Activated naive CD4-positive, alpha-beta T cell treated with anti-CD3 and anti-CD28 coated beads, Interleukin-2, amount 10 ng/mL, durations not matched to agents 7 days and 5 days (primary cell): ENCODE data around the gene RASA2.
A peak's percentile ranks its signal among the peaks of the same experiment; 100 is the strongest.

Experiments used
- CTCF ChIA-PET: fragments of 350-600 bp; sonication (Branson Sonifier 250); formaldehyde crosslinking; loops from one replicate; lab custom pipeline; 2021; ENCODE audit warnings: antibody characterized with exemption; lab: Charles Lee
- DNase-seq: peaks from one replicate; pipeline ENCODE4 v3.0.0-alpha.2; 2020
- H3K27ac Mint-ChIP-seq: one replicate; pipeline ENCODE4 v1.8.0; 2021; ENCODE audit warnings: mild to moderate bottlenecking, moderate library complexity, mixed read lengths
- H3K27me3 Mint-ChIP-seq: one replicate; pipeline ENCODE4 v1.8.0; 2021; ENCODE audit warnings: mild to moderate bottlenecking, mixed read lengths
- H3K36me3 Mint-ChIP-seq: one replicate; pipeline ENCODE4 v1.8.0; 2021; ENCODE audit warnings: mixed read lengths
- H3K4me1 Mint-ChIP-seq: one replicate; pipeline ENCODE4 v1.8.0; 2021; ENCODE audit warnings: mixed read lengths
- H3K4me3 Mint-ChIP-seq: one replicate; pipeline ENCODE4 v1.8.0; 2021; ENCODE audit warnings: mild to moderate bottlenecking, moderate library complexity, mixed read lengths
- H3K9me3 Mint-ChIP-seq: one replicate; pipeline ENCODE4 v1.8.0; 2021; ENCODE audit warnings: mixed read lengths

RASA2 gene

DNA sequence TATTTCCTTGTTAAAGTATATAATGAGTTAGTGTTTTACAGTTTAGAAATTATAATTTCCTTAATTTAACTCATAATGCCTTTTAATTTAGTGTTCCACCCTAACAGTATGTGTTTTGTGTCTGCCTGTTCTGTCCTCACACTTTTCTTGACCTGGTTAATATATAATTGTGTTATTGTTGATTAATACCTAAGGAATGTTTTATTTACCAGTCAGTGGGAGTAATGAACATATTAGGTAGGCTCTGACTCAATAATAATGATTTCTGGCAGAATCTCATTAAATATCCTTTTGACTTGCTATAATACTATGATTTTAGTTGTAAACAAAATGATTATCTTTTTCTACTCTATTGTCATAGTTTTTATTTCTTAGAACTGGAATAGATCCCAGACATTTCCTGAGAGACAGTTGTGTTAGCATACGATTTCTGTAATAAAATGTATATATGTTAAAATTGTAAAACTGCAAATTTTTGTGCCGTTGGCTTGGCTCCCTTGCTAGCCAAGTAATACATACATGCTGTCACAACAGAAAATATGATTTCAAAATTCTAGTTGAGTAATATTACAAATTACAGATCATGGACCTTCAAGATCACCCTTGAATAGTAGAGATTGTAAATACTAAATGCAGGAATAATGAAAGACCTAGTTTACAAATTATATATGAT, 51.9 kb downstream of the RASA2 start:
- no peak overlapping the region for H3K4me3 Mint-ChIP-seq
- DNase-seq, result no peak
- no peaks in the 10 kb centered on the region for H3K27me3 Mint-ChIP-seq

DNA sequence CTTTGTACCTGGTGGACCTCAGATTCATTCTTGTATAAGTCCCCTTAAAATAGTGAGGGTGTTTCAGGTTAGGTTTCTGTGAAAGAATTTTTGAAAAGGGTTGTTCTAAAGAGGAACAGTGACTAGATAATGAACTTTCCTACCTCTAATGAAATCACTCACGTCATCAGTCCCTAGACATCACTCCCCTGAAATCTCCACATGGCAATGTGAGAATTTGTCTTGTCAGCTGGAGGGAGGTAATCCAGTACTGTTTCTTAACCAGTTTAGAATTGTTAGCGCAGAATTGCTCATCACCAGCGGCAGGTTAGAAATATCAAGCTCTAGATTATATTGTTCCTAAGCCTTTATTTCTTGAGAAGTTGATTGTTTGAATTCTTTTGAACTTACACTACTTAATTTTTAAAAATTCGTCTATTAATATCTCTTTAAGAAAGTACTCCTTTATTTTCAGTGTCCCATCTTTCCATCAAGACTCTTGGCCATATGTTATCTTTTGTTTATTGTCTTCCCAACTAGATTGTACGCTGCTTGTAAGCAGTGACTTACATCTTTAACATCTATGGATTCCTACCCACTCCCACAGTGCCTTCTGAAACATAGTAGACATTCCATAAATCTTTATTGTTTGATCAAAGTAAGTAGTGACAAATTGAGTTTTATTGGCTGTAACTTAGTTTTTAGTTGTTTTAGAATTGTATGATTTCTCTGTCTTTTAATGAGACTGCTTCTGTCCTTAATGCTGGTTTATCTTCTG, 52.8 kb downstream of the RASA2 start:
- no peak overlapping the region for H3K4me3 Mint-ChIP-seq
- no peaks in the 10 kb centered on the region for H3K27me3 Mint-ChIP-seq
- peaks cover 23% of the 10 kb centered on the region for H3K9me3 Mint-ChIP-seq
- peaks cover 65% of the 10 kb centered on the region for H3K36me3 Mint-ChIP-seq
- CTCF ChIA-PET, result no interaction called here
- H3K4me1 Mint-ChIP-seq, result peaks cover 28% of the 10 kb centered on the region
- H3K27ac Mint-ChIP-seq, result no peak overlapping the region
- no peak for DNase-seq

More for the DNA sequence above, 51.9 kb downstream of the RASA2 start:
- Mint-ChIP-seq H3K36me3 (peaks cover 67% of the 10 kb centered on the region), H3K27ac (no peak overlapping the region), H3K9me3 (peaks cover 18% of the 10 kb centered on the region), H3K4me1 (peaks cover 24% of the 10 kb centered on the region)
- CTCF ChIA-PET, result no interaction called here

DNA sequence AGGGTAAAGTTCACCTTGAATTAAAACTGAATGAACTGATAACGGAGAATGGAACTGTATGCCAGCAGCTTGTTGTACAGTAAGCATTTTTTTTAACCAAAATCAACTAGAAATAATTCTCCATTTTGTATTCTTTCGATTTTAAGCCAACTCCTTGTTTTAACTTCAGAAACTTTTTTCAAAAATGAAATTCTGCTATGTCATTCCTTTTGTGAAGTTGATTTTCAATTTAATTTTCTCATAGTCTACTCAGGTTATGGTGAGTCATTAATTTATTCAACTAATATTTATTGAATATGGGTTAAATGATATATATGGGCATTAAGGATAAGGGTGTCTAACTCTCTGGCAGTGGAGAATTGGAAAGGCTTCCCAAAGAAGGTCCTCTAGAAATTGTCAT, 53.7 kb downstream of the RASA2 start:
- no peak overlapping the region for H3K4me3 Mint-ChIP-seq
- H3K36me3 Mint-ChIP-seq, result peaks cover 64% of the 10 kb centered on the region
- H3K27me3 Mint-ChIP-seq, result no peaks in the 10 kb centered on the region
- H3K27ac Mint-ChIP-seq, result no peak overlapping the region
- peaks cover 23% of the 10 kb centered on the region for H3K9me3 Mint-ChIP-seq
- CTCF ChIA-PET, result interaction anchor here (1.4 kb wide), 1 partner anchor 13 kb away, joined by 3 read pairs; no protein-coding TSS in a partner anchor
- no peak for DNase-seq
- peaks cover 34% of the 10 kb centered on the region for H3K4me1 Mint-ChIP-seq

DNA sequence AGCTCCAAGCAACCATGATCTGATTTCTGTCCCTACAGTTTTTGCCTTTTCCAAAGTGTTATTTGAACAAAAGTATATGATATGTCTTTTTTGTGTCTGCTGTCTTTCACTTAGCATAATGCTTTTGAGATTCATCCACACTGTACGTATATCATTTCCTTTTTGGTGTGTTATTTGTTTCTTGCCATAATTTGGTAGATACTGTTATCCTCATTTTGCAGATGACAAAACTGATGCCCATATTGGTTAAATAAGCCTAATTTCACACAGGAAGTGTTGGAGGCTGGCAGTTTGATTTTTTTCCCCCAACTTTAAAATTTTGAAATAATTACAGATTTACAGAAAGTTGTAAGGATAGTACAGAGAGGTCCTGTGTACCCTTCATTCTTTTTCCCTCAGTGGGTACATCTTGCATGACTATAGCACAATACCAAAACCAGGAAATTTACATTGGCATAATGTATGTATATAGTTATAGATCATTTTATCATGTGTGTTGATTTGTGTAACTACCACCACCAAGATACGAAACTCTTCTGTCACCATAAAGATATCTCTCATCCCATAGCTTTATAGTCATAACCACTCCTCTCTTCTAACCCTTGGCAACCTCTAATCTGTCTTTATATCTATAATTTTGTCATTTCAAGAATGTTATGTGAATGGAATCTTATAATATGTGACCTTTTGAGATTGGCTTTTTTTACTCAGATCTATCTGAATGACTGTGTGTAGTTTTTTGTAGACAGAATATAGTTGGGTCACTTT, 55.6 kb downstream of the RASA2 start:
- Mint-ChIP-seq H3K36me3 (peaks cover 67% of the 10 kb centered on the region), H3K27ac (peak overlapping the region; percentile 8), H3K4me1 (peaks cover 42% of the 10 kb centered on the region), H3K9me3 (peaks cover 30% of the 10 kb centered on the region), H3K27me3 (no peaks in the 10 kb centered on the region), H3K4me3 (no peak overlapping the region)
- no peak for DNase-seq
- CTCF ChIA-PET, result no interaction called here

DNA sequence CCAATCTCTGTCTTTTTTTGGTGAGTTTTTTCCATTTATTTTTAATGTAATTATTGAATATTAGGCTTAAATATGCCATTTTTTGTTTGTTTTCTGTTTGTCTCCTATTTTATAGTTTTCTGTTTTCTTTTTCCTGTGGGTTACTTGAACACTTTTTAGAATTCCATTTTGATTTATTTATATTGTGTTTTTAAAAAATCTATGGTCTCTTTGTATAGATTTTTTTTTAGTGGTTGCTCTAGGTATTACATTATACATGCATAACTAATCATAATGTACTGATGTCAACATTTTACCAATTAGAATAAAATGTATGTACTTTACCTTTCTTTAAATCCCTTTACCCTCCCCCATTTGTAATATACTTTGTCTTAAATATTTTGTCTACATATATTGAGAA, 56.2 kb downstream of the RASA2 start:
- CTCF ChIA-PET, result no interaction called here
- Mint-ChIP-seq H3K36me3 (peaks cover 69% of the 10 kb centered on the region), H3K27ac (peak overlapping the region; percentile 2), H3K4me3 (no peak overlapping the region), H3K27me3 (no peaks in the 10 kb centered on the region), H3K4me1 (peaks cover 44% of the 10 kb centered on the region), H3K9me3 (peaks cover 36% of the 10 kb centered on the region)
- DNase-seq, result no peak

DNA sequence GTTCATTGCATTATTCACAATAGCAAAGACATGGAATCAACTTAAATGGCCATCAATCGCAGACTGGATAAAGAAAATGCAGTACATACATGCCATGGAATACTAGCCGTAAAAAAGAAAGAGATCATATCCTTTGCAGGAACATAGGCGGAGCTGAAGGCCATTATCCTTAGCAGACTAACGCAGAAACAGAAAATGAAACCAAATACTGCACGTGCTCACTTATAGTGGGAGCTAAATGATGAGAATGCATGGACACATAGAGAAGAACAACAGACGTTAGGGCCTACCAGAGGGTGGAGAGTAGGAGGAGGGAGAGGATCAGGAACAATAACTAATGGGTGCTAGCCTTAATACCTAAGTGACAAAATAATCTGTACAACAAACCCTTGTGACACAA, 57.9 kb downstream of the RASA2 start:
- H3K4me3 Mint-ChIP-seq, result no peak overlapping the region
- peaks cover 79% of the 10 kb centered on the region for H3K36me3 Mint-ChIP-seq
- no peaks in the 10 kb centered on the region for H3K27me3 Mint-ChIP-seq
- CTCF ChIA-PET, result interaction anchor here (1.0 to 1.2 kb wide), 2 partner anchors 16 to 92 kb away, joined by 3 read pairs; no protein-coding TSS in a partner anchor
- H3K27ac Mint-ChIP-seq, result peak overlapping the region; percentile 73
- peaks cover 43% of the 10 kb centered on the region for H3K4me1 Mint-ChIP-seq
- peaks cover 44% of the 10 kb centered on the region for H3K9me3 Mint-ChIP-seq
- DNase-seq, result no peak

DNA sequence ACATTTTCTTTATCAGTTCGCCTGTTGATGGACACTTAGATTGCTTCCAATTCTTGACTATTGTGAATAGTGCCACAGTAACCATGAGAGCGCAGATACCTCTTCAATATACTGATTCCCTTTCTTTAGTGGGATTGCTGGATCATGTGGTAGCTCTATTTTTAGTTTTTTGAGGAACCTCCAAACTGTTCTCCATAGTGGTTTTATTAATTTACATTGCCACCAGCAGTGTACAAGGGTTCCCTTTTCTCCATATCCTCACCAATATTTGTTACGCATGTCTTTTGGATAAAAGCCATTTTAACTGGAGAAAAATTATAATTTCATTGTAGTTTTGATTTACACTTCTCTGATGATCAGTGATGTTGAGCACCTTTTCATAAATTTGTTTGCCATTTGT, 59.3 kb downstream of the RASA2 start:
- Mint-ChIP-seq H3K9me3 (peaks cover 50% of the 10 kb centered on the region), H3K27ac (peak overlapping the region; percentile 74), H3K27me3 (no peaks in the 10 kb centered on the region), H3K36me3 (peaks cover 86% of the 10 kb centered on the region), H3K4me1 (peaks cover 52% of the 10 kb centered on the region), H3K4me3 (no peak overlapping the region)
- DNase-seq, result no peak
- CTCF ChIA-PET, result no interaction called here

DNA sequence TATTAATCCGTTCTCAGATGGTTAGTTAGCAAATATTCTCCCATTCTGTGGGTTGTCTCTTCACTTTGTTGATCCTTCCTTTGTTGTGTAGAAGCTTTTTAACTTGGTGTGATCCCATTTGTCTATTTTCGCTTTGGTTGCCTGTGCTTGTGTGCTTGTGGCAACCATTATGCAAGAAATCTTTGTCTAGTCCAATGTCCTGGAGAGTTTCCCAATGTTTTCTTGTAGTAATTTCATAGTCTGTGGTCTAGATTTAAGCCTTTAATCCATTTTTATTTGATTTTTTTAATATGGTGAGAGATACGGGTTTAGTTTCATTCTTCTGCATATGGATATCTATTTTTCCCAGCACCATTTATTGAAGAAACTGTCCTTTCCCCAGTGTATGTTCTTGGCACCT, 59.8 kb downstream of the RASA2 start:
- CTCF ChIA-PET, result interaction anchor here (1.0 kb wide), 1 partner anchor 14 kb away, joined by 3 read pairs; no protein-coding TSS in a partner anchor
- DNase-seq, result no peak
- Mint-ChIP-seq H3K4me3 (no peak overlapping the region), H3K9me3 (peaks cover 50% of the 10 kb centered on the region), H3K4me1 (peaks cover 57% of the 10 kb centered on the region), H3K27me3 (no peaks in the 10 kb centered on the region), H3K36me3 (peaks cover 89% of the 10 kb centered on the region), H3K27ac (no peak overlapping the region)

DNA sequence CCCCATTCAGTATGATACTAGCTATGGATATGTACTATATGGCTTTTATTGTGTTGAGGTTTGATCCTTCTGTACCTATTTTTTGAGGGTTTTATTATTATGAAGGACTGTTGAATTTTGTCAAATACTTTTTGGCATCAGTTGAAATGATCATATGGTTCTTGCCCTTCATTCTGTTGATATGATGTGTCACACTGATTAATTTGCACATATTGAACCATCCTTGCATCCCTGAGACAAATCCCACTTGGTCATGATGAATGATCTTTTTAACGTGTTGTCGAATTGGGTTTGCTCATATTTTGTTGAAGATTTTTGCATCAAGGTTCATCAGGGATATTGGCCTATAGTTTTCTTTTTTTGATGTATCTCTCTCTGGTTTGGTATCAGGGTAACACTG, 61.0 kb downstream of the RASA2 start:
- Mint-ChIP-seq H3K27ac (no peak overlapping the region), H3K4me1 (peaks cover 61% of the 10 kb centered on the region), H3K9me3 (peaks cover 46% of the 10 kb centered on the region), H3K4me3 (no peak overlapping the region), H3K36me3 (peaks cover 79% of the 10 kb centered on the region), H3K27me3 (no peaks in the 10 kb centered on the region)
- CTCF ChIA-PET, result interaction anchor here (1.0 to 1.8 kb wide), 2 partner anchors 13 to 28 kb away, joined by 3 to 4 read pairs; no protein-coding TSS in a partner anchor
- no peak for DNase-seq

DNA sequence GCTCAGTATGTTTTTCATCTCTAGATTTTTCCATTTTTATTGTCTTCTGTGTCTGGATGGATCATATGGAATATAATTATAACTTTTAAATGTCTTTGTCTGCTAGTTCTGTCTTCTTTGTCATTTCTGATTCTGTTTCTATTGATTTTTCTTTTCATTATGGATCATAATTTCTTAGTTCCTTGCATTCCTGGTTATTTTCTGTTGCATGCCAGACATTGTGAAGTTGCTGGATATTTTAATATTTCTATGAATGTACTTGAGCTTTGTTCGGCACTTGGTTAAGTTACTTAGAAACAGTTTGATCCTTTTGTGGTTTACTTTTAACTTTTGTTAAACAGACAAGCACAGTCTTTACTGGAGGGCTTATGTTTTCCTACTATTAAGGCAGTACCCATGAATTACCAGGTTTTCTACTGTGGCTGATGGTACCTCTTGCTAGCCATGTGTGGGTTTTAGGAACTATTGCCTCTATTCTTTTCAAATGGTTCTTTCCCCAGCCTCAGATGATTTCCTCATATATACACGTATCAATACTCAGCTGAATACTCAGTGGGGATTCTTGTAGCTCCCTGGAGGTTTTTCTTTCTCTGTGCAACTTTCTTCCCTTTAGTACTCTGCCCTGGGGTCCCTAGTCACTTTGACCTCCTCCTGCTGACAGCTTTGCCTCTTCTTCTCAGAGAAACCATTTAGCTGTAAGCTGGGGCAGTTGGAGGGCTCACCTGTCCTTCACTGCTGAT, 64.3 kb downstream of the RASA2 start:
- no peaks in the 10 kb centered on the region for H3K27me3 Mint-ChIP-seq
- no peak overlapping the region for H3K4me3 Mint-ChIP-seq
- H3K27ac Mint-ChIP-seq, result peak overlapping the region; percentile 54
- H3K36me3 Mint-ChIP-seq, result peaks cover 62% of the 10 kb centered on the region
- DNase-seq, result no peak
- peaks cover 55% of the 10 kb centered on the region for H3K4me1 Mint-ChIP-seq
- CTCF ChIA-PET, result interaction anchor here (1.4 to 1.6 kb wide), 2 partner anchors 78 to 248 kb away, joined by 3 read pairs; no protein-coding TSS in a partner anchor
- H3K9me3 Mint-ChIP-seq, result peaks cover 28% of the 10 kb centered on the region

DNA sequence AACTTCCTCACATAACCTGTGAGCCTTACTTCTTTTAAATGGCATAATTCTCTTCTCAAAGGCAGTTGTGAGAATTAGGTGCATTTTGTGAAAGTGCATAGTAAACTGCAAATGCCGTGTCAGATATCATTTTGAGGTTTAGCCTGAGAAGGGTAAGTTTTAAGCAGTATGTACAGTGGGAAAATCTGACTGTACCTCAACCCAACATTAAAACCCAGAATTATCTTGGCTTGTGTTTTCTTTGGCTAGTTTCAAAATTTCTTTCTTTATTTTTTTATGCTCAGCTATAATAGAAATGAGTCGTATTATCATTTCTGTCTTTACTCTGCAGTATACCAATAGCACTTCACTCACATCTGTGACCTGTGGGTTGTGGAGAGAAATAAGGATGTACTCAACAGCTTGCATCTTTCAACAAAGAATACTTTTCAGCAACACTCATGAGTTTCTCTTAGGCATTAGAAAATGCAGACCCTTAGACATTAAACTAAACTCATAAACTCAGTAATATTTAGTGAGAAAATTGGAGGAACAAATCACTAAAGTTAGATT, 65.7 kb downstream of the RASA2 start:
- Mint-ChIP-seq H3K27ac (peak overlapping the region; percentile 84), H3K4me1 (peaks cover 53% of the 10 kb centered on the region), H3K9me3 (peaks cover 18% of the 10 kb centered on the region), H3K27me3 (no peaks in the 10 kb centered on the region), H3K4me3 (no peak overlapping the region), H3K36me3 (peaks cover 49% of the 10 kb centered on the region)
- CTCF ChIA-PET, result interaction anchor here (0.6 to 1.8 kb wide), 11 partner anchors 9 to 248 kb away, joined by 3 to 8 read pairs (median 3); no protein-coding TSS in a partner anchor
- DNase-seq, result no peak

DNA sequence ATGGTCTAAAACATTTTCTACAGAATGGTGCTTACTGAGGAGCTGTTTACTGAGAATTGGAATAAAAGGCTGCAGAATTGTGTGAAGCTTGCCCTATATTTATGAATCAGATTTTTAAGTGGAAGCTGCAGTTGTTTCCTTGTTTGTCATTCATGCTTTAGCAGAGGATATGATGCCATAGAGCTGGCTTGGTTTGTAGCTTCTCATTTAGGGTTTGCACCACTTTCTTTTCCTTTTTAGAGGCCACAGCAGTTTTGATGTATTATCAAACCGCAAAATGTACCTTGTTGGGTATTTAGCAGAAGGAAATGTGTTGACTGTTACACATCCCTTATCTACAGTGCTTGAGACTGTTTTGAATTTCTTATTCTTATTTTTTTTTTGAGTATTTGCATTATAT, 66.2 kb downstream of the RASA2 start:
- no peak for DNase-seq
- Mint-ChIP-seq H3K4me3 (peak overlapping the region; percentile 13), H3K4me1 (peaks cover 50% of the 10 kb centered on the region), H3K36me3 (peaks cover 43% of the 10 kb centered on the region), H3K27me3 (no peaks in the 10 kb centered on the region), H3K9me3 (peaks cover 13% of the 10 kb centered on the region), H3K27ac (peak overlapping the region; percentile 84)
- CTCF ChIA-PET, result interaction anchor here (0.6 to 1.8 kb wide), 11 partner anchors 8 to 248 kb away, joined by 3 to 8 read pairs (median 3); no protein-coding TSS in a partner anchor

DNA sequence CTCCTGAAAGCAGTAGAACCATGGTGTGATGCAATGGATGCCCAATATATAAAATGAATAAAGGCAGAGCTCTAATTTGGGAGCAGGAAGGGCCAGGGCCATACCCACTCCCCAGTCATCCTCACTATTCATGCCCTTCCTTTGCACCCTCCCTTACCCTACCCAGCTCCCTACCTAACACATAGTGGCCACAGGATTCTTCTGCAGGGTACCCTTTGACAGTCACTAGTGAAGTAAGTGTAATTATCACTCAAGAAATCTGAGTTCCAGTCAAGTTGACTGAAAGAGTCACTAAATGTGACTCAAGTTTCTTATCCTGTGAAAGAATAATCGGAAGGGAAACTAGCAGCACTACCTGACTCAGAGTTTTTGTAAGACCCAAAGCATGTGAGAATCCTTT, 69.2 kb downstream of the RASA2 start:
- peaks cover under 1% of the 10 kb centered on the region for H3K9me3 Mint-ChIP-seq
- no peaks in the 10 kb centered on the region for H3K27me3 Mint-ChIP-seq
- H3K4me1 Mint-ChIP-seq, result peaks cover 51% of the 10 kb centered on the region
- no peak overlapping the region for H3K4me3 Mint-ChIP-seq
- H3K36me3 Mint-ChIP-seq, result peaks cover 30% of the 10 kb centered on the region
- no peak overlapping the region for H3K27ac Mint-ChIP-seq
- no peak for DNase-seq
- CTCF ChIA-PET, result interaction anchor here (0.6 to 1.8 kb wide), 4 partner anchors 58 to 252 kb away, joined by 3 to 8 read pairs (median 4); no protein-coding TSS in a partner anchor
